Testis (tissue), 3 donors: ENCODE measurements around the gene IL17RB. TPM values are rescaled to one million over a fixed set of nuclear protein-coding genes. Genes with fewer than 3 reads are reported as not detected.

Experiments
- DNase-seq: peaks from one replicate; pipeline ENCODE4 v3.0.0-alpha.2; 2019
- H3K27ac ChIP-seq, 2 donors: fragments of 200-600 bp; sonication (generic); one replicate each; pipeline ENCODE4 v1.5.1; 2019
- H3K27me3 ChIP-seq: fragments of 200-600 bp; sonication (generic); one replicate; pipeline ENCODE4 v1.5.1; 2019
- H3K36me3 ChIP-seq: fragments of 200-600 bp; sonication (generic); one replicate; pipeline ENCODE4 v1.5.1; 2017; ENCODE audit warnings: low read depth; ENCODE audit errors: missing control alignments
- H3K4me1 ChIP-seq: fragments of 200-600 bp; sonication (generic); one replicate; pipeline ENCODE4 v1.5.1; 2019
- H3K4me3 ChIP-seq, 2 donors: fragments of 200-600 bp; sonication (generic); one replicate each; pipeline ENCODE4 v1.5.1; 2017 to 2019
- H3K9me3 ChIP-seq: fragments of 200-600 bp; sonication (generic); one replicate; pipeline ENCODE4 v1.5.1; 2017
- CTCF ChIP-seq, 3 experiments: fragments of 450-650 bp in 2 of 3; fragments of 200-600 bp in 1 of 3; sonication (generic) in 1 of 3; IDR thresholded peaks; one replicate each; pipeline ENCODE4 v1.5.1; 2016 to 2019; ENCODE audit warnings: antibody characterized with exemption in 3 of 3, mild to moderate bottlenecking in 2 of 3, moderate library complexity in 1 of 3
- POLR2A ChIP-seq: fragments of 450-650 bp; IDR thresholded peaks from one replicate; pipeline ENCODE4 v1.6.1; 2017; ENCODE audit warnings: antibody characterized with exemption, mild to moderate bottlenecking, moderate library complexity
- WGBS, 2 donors: methylation state at CpG; one replicate each; pipeline ENCODE4 v1.1.5; 2018; 5-methylcytosine and 5-hydroxymethylcytosine counted together
- intact Hi-C: fragments of 100-400 bp; cut with DNase I; formaldehyde crosslinking; loops from one replicate; pipeline ENCODE4 v1.15.1; 2023; ENCODE audit warnings: low total_unique reads
- polyA plus RNA-seq: library from polyadenylated mRNA; stranded (reverse); fragments of 350-450 nt; fragmentation: Illumina TruSeq; extraction: RNeasy Lipid Tissue Mini Kit (QIAGEN cat#74804); gene quantifications from one replicate; pipeline ENCODE4 v1.2.3, GENCODE V29; 2014; ENCODE audit warnings: low read depth, low replicate concordance; ENCODE audit not compliant: insufficient read depth
- total RNA-seq, 2 donors: library from RNA; depleted of rRNA; stranded (reverse); fragments of >200 nt; gene quantifications; one replicate each; pipeline ENCODE4 v1.2.3, GENCODE V29; 2016

Gene IL17RB
- total and polyA plus RNA-seq, 3 donors from 2014 or later, result 5.8 to 17.5 (median 9.5) TPM

GRCh38 chr3:53844262-53845102, 1.9 kb upstream of the IL17RB start:
- no peak for DNase-seq
- intact Hi-C loops, result no loop called here
- TF ChIP-seq CTCF (IDR thresholded peaks at IDR 0.05) (no peak), POLR2A (no peak)
- WGBS, 2 donors, result 65% methylated on average over 9 of the region's 9 CpGs
- no peaks in the 10 kb centered on the region for H3K36me3 ChIP-seq
- no peaks in the 10 kb centered on the region for H3K9me3 ChIP-seq
- peak overlapping the region; percentile 77 to 83 for H3K27ac ChIP-seq
- no peak overlapping the region for H3K4me3 ChIP-seq
- H3K27me3 ChIP-seq, result no peaks in the 10 kb centered on the region
- peaks cover 17% of the 10 kb centered on the region for H3K4me1 ChIP-seq

DNA sequence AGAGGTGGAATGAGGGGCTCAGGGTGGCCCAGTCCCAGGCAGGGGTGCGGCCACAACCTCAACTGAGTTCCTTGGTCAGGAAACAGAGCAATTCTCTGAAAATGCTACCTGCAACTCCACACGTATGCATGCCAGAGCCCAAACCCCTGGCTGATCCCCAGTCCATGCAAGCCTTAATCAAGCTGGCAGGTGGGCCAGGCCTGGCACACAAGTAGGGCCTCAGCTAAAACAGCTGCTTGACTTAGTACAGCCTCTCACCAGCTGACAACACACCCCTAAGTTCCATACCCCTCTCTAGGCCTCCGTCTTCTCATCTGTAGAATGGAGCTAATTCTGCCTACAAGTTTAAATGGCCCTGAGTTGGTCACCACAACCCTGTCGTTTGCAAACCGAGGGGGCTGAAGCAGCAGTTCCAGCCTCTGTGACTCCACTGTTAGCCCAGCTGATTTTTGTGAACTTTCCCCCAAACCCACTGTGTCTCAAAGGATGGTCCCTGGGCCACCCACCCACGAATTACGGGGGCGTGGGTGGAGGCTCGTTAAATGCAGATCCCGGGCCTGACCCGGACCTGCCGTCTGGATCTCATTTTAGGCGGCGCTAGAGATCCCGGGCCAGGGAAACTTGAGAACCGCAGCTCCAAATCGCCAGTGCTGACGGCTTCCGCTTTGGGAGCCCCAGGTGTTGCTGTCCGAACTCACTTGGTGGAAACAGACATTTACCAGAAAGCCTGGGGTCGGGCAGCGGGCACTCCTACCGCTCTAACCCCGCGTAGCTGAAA, 1.1 kb upstream of the IL17RB start:
- Histone ChIP-seq H3K9me3 (no peaks in the 10 kb centered on the region), H3K27me3 (no peaks in the 10 kb centered on the region), H3K27ac (peak overlapping the region; percentile 76 to 77), H3K36me3 (no peaks in the 10 kb centered on the region), H3K4me1 (peaks cover 17% of the 10 kb centered on the region), H3K4me3 (peak overlapping the region; percentile 61 to 63)
- TF ChIP-seq CTCF (IDR thresholded peaks at IDR 0.05) (peak in 1 of 3 experiments; percentile 9), POLR2A (no peak)
- WGBS, 2 donors, result 10 to 20% methylated on average over 16 to 20 of the region's 25 CpGs
- DNase-seq, result peak; percentile 75
- intact Hi-C loops, result no loop called here

DNA sequence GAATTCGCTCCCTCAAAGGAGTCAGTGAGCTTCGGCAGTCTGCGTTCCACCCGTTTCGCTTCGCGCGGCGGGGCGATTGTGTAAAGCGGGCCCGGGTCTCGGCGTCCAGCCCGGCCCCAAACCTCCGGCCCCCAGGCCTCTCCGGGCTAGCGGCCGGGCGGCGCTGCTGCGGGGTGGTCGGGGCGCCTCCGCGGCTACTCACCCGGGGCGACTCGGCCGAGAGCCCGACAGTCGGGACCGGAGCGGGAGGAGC, 561 bp upstream of the IL17RB start:
- DNase-seq, result no peak
- TF ChIP-seq CTCF (IDR thresholded peaks at IDR 0.05) (no peak), POLR2A (no peak)
- 0 to 2% methylated on average over 1 to 16 of the region's 34 CpGs for WGBS, 2 donors
- intact Hi-C loops, result no loop called here
- Histone ChIP-seq H3K9me3 (no peaks in the 10 kb centered on the region), H3K4me3 (peak overlapping the region; percentile 61 to 63), H3K4me1 (peaks cover 17% of the 10 kb centered on the region), H3K27ac (peak overlapping the region; percentile 76 to 77), H3K36me3 (no peaks in the 10 kb centered on the region), H3K27me3 (no peaks in the 10 kb centered on the region)

DNA sequence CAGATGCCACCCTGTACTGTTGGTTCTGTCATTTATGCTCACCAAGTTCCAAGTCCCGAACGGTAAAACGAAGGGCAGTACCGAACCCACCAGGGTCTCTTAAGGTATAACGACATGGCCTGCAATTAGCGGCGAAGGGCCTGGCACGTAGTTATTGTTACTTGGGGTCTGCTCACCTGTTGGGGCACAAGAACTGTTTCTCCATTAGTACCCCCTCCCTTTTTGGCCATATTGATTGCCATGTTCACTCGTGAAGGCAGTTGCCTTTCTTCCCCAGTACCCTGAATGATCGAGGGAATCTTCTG, 435 bp downstream of the IL17RB start:
- TF ChIP-seq CTCF (IDR thresholded peaks at IDR 0.05) (no peak), POLR2A (no peak)
- Histone ChIP-seq H3K4me1 (peaks cover 17% of the 10 kb centered on the region), H3K36me3 (no peaks in the 10 kb centered on the region), H3K27ac (no peak overlapping the region), H3K4me3 (peak overlapping the region; percentile 61 to 63), H3K27me3 (no peaks in the 10 kb centered on the region), H3K9me3 (no peaks in the 10 kb centered on the region)
- intact Hi-C loops, result no loop called here
- DNase-seq, result no peak
- WGBS, 2 donors, result 60 to 61% methylated on average over 10 of the region's 10 CpGs
